ENCODE data around the gene RBM5.

Gene RBM5

DNA sequence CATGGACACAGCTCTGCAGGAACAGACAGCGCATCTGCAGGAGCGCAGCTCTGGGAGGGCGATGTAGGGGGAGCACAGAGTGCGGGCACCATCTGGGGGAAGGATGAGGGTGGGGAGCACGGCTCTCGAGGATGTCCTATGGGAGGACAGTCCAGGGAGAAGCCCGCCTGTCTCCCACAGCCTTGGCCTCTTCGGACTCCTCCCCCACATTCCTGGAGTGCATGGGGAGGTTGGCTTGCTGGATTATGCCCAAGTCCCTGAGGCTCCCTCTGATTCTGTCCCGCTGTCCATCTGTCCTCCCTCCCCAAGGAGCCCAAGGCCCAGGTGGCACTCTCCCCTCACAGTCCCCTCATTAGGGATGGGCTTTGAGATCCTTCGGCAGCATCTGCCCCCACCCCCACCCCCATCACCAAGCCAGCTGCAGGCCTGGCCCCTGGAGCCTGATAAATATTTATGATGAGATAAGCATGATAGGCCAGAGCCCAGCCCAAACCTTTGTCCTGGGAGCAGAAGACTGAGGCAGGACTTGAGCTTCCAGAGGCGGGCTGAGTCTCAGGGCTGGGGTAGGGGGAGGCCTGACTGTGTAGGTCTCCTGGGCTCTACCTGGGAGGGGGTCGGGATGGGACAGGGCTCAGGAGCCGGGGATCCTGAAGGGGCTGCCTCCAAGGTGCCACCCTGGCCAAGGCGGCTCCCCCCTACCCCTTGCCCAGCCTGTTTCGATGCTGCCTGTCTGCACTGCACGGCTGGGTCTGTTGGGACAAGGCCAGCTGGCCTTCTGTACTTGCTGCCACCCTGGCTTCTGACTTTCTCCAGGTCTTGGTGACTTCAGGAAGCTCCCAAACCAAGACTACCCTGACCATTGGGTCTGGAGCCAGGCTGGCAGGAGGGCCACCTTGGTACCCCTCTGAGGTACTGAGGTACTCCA is 37.8 kb downstream of the RBM5 start:
- peak overlapping the region; percentile 93 to 96 (median 96) for H3K27ac Mint-ChIP-seq
- peak overlapping the region; percentile 27 to 56 (median 29) for H3K4me3 Mint-ChIP-seq
- TF ChIP-seq, protein P1, sequence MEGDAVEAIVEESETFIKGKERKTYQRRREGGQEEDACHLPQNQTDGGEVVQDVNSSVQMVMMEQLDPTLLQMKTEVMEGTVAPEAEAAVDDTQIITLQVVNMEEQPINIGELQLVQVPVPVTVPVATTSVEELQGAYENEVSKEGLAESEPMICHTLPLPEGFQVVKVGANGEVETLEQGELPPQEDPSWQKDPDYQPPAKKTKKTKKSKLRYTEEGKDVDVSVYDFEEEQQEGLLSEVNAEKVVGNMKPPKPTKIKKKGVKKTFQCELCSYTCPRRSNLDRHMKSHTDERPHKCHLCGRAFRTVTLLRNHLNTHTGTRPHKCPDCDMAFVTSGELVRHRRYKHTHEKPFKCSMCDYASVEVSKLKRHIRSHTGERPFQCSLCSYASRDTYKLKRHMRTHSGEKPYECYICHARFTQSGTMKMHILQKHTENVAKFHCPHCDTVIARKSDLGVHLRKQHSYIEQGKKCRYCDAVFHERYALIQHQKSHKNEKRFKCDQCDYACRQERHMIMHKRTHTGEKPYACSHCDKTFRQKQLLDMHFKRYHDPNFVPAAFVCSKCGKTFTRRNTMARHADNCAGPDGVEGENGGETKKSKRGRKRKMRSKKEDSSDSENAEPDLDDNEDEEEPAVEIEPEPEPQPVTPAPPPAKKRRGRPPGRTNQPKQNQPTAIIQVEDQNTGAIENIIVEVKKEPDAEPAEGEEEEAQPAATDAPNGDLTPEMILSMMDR (IDR thresholded peaks at IDR 0.05; ENCODE audit: unreplicated experiment in 3 of 3): no peak
- H3K27me3 Mint-ChIP-seq (ENCODE audit: low read depth): peaks cover 5% of the 10 kb centered on the region
- H3K36me3 Mint-ChIP-seq (ENCODE audit: low read depth): no peaks in the 10 kb centered on the region
- peaks cover 49% of the 10 kb centered on the region for H3K4me1 Mint-ChIP-seq
- H3K9me3 Mint-ChIP-seq: no peaks in the 10 kb centered on the region

DNA sequence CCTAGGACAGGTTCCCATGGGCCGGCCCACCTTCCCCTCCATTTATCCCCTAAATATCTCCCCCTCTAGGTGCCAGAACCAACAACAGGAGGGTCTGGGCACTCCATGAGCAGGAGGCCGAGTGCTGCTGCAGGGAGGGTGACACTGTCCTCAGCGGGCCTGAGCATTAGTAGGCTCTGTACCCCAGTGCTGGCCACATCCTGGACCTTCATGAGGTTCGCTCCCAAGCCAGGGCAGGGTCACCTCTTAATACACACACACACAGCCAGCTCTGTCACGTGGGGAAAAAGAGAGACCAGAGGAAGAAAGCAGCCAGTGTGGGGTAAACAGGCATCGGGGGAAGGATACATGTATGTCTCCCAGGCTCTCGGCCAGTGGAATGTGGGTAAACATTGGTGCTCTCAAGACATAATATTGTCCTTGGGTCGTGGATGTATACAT is 38.6 kb downstream of the RBM5 start:
- Mint-ChIP-seq H3K27ac (peak overlapping the region; percentile 83 to 93 (median 89)), H3K9me3 (no peaks in the 10 kb centered on the region), H3K27me3 (ENCODE audit: low read depth) (peaks cover 5% of the 10 kb centered on the region), H3K4me3 (no peak overlapping the region), H3K4me1 (peaks cover 43% of the 10 kb centered on the region), H3K36me3 (ENCODE audit: low read depth) (no peaks in the 10 kb centered on the region)
- TF ChIP-seq, protein P1 (IDR thresholded peaks at IDR 0.05; ENCODE audit: unreplicated experiment in 3 of 3): no peak

DNA sequence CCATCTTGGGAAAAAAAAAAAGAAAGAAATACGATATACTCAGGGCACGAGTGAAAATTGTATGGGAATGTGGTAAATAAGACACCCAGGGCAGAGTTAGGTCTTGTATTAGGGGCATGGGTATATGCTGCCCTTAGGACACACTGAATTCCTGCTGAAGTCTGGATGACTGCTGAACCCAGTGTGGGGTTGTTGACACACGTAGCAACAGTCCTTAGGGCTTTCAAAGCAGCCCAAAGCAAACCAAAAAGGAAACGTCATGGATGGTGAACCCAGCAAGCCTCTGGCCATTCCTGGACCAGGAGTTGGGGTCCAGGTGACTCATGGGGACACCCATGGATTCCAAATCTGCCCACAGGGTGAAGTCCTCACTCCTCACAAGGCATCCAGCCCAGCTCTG is 39.3 kb downstream of the RBM5 start:
- TF ChIP-seq, protein P1 (IDR thresholded peaks at IDR 0.05; ENCODE audit: unreplicated experiment in 3 of 3): no peak
- Mint-ChIP-seq H3K27me3 (ENCODE audit: low read depth) (peaks cover 5% of the 10 kb centered on the region), H3K27ac (peak overlapping the region; percentile 83 to 93 (median 89)), H3K4me3 (no peak overlapping the region), H3K36me3 (ENCODE audit: low read depth) (no peaks in the 10 kb centered on the region), H3K9me3 (no peaks in the 10 kb centered on the region), H3K4me1 (peaks cover 37% of the 10 kb centered on the region)

DNA sequence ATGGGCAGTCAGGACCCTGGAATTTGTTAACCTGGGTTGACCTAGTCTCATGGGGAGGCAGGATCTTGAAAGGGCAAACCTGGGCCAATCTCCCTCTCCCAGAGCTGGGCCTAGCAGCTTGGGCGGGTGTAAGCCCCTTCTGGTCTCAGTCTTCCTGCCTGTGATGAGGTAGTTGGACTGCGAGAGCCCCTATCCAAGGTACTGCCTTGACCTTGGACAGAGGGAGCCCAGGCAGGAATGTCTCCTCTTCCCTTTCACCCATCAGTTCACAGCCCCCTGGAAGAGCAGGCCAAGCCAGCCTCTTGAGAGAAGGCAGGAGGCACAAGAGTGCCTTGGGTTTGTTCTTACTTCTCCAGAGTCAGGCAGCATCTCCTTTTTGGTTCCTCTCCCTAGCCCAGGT is 41.7 kb downstream of the RBM5 start:
- H3K4me3 Mint-ChIP-seq: no peak overlapping the region
- H3K36me3 Mint-ChIP-seq (ENCODE audit: low read depth): no peaks in the 10 kb centered on the region
- no peaks in the 10 kb centered on the region for H3K9me3 Mint-ChIP-seq
- H3K27ac Mint-ChIP-seq: no peak overlapping the region
- H3K4me1 Mint-ChIP-seq: peaks cover 23% of the 10 kb centered on the region
- H3K27me3 Mint-ChIP-seq (ENCODE audit: low read depth): peaks cover 5% of the 10 kb centered on the region
- TF ChIP-seq, protein P1 (IDR thresholded peaks at IDR 0.05; ENCODE audit: unreplicated experiment in 3 of 3): no peak

DNA sequence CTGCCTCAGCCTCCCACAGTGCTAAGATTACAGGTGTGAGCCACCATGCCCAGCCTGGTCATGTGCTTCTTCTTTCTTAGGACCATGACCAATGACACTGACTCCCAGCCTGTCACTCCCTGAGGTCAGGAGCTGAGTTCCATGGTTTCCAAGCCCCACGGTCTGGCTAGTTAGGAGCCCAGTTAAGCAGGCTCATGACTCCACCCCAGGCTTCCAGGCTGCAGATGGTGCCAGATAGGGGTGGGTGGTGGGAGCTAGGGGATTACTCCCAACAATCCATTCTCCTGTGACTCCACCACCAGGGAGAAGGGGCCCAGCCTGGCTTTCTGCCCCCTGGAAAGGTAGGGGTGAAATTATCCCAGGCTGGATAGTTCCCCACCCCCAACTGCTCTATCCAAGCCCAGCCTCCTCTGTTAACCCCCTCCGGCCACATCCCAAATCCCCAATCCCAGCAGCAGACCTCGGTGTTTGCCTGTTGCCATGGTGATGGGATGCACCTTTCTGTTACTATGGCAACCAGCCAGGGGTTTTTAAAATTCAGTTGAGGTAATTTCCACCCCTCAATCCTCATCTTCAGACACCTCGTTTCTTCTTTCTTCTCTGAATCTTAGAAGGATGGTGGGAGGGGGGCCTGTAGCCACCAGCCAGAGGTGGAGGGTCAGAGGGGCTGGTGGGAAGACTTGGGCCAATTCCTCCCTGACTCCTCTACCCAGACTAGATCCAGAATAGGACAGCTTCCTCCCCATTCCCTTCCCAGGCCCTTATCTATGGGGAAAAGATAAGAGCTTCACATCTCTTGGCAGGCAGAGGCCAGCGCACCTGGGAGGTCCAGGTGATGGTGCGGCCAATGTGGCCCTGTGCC is 43.9 kb downstream of the RBM5 start:
- peaks cover 19% of the 10 kb centered on the region for H3K4me1 Mint-ChIP-seq
- H3K4me3 Mint-ChIP-seq: no peak overlapping the region
- peak overlapping the region in 1 of 3 experiments; percentile 63 for H3K27ac Mint-ChIP-seq
- no peaks in the 10 kb centered on the region for H3K9me3 Mint-ChIP-seq
- H3K27me3 Mint-ChIP-seq (ENCODE audit: low read depth): peaks cover 5% of the 10 kb centered on the region
- TF ChIP-seq, protein P1 (IDR thresholded peaks at IDR 0.05; ENCODE audit: unreplicated experiment in 3 of 3): no peak
- no peaks in the 10 kb centered on the region for H3K36me3 Mint-ChIP-seq (ENCODE audit: low read depth)
